ENCODE data around the gene LOXHD1. TPM values are rescaled to one million over a fixed set of nuclear protein-coding genes. Genes with fewer than 3 reads are reported as not detected.

The LOXHD1 gene
- total RNA-seq, 1 experiment from 2014 or later = 0.35 TPM

GRCh38 chr18:46656326-46657114 lies 500 bp downstream of the LOXHD1 start (continued):
- no peak for TF ChIP-seq ATF2 (CRISPR knock-in tag; IDR thresholded peaks at IDR 0.05; ENCODE audit: borderline replicate concordance, low read depth)
- TF ChIP-seq USF1 (CRISPR knock-in tag; IDR thresholded peaks at IDR 0.05) = no peak
- no peak for TF ChIP-seq JAZF1 (CRISPR knock-in tag; IDR thresholded peaks at IDR 0.05)
- TF ChIP-seq MLX (CRISPR knock-in tag; IDR thresholded peaks at IDR 0.05) = no peak

GRCh38 chr18:46652372-46652771 lies 4.6 kb downstream of the LOXHD1 start:
- CTCF ChIA-PET = no interaction called here
- POLR2A ChIA-PET = no interaction called here
- Mint-ChIP-seq H3K36me3 (no peaks in the 10 kb centered on the region), H3K9me3 (no peaks in the 10 kb centered on the region), H3K4me1 (peaks cover 7% of the 10 kb centered on the region), H3K27me3 (ENCODE audit: low read depth) (no peaks in the 10 kb centered on the region), H3K4me3 (no peak overlapping the region), H3K27ac (no peak overlapping the region)
- ATAC-seq (no peak), DNase-seq (ENCODE audit: low spot score) (no peak)
- TF ChIP-seq ZNF512 (CRISPR knock-in tag; IDR thresholded peaks at IDR 0.05; ENCODE audit: borderline replicate concordance) (no peak), SMAD3 (CRISPR knock-in tag; IDR thresholded peaks at IDR 0.05; ENCODE audit: borderline replicate concordance) (no peak), E2F4 (CRISPR knock-in tag; IDR thresholded peaks at IDR 0.05; ENCODE audit: borderline replicate concordance, low read depth) (no peak), SP1 (CRISPR knock-in tag; conservative IDR thresholded peaks at IDR 0.05) (no peak), NFYB (CRISPR knock-in tag; conservative IDR thresholded peaks at IDR 0.05; ENCODE audit: low read depth) (no peak), ZNF232 (CRISPR knock-in tag; IDR thresholded peaks at IDR 0.05) (no peak), FOXJ3 (CRISPR knock-in tag; IDR thresholded peaks at IDR 0.05; ENCODE audit: borderline replicate concordance) (no peak), ZNF219 (CRISPR knock-in tag; IDR thresholded peaks at IDR 0.05; ENCODE audit: borderline replicate concordance) (no peak), ZNF317 (CRISPR knock-in tag; IDR thresholded peaks at IDR 0.05; ENCODE audit: borderline replicate concordance, low read depth) (no peak), KAT7 (CRISPR knock-in tag; IDR thresholded peaks at IDR 0.05; ENCODE audit: borderline replicate concordance) (no peak), ZNF425 (CRISPR knock-in tag; conservative IDR thresholded peaks at IDR 0.05) (no peak), ATF6 (CRISPR knock-in tag; IDR thresholded peaks at IDR 0.05) (no peak), MXD4 (CRISPR knock-in tag; IDR thresholded peaks at IDR 0.05; ENCODE audit: borderline replicate concordance) (no peak), RORB (CRISPR knock-in tag; IDR thresholded peaks at IDR 0.05) (no peak), SMAD4 (CRISPR knock-in tag; IDR thresholded peaks at IDR 0.05) (no peak), MAX (CRISPR knock-in tag; IDR thresholded peaks at IDR 0.05) (no peak), MLX (CRISPR knock-in tag; IDR thresholded peaks at IDR 0.05) (no peak), TEAD1 (CRISPR knock-in tag; IDR thresholded peaks at IDR 0.05) (no peak), HMGA2 (CRISPR knock-in tag; IDR thresholded peaks at IDR 0.05) (no peak), ZBTB43 (CRISPR knock-in tag; IDR thresholded peaks at IDR 0.05) (no peak)
